Hematopoietic multipotent progenitor cell (in vitro differentiated cells): Measurements from ENCODE around the gene CTAG1A. TPM values are rescaled to one million over a fixed set of nuclear protein-coding genes. Genes with fewer than 3 reads are reported as not detected.
"Not testable (repeated sequence)": the region's sequence is repeated elsewhere in the genome, so short reads cannot be mapped to it uniquely, and the experiment has no call there.

ENCODE experiments used
- DNase-seq, 3 donors: peaks; one replicate each; pipeline ENCODE4 v3.0.0-alpha.2; 2011 to 2015; ENCODE audit warnings: low read depth in 2 of 3, low spot score in 2 of 3
- small RNA-seq: library from RNA; depleted of rRNA; stranded (forward); fragments of <200 nt; gene quantifications from one replicate; pipeline ENCODE3, GENCODE V24; 2012
- total RNA-seq: library from RNA; depleted of rRNA; stranded (reverse); fragments of >200 nt; gene quantifications from one replicate; pipeline ENCODE4 v1.2.3, GENCODE V29; 2012

CTAG1A gene
- total RNA-seq, 1 donor: not detected

GRCh38 chrX:154608823-154609222 is 23.9 kb downstream of the CTAG1A start:
- not testable (repeated sequence) for DNase-seq

GRCh38 chrX:154611146-154611545 is 26.2 kb downstream of the CTAG1A start:
- DNase-seq: not testable (repeated sequence)

- DNase-seq: not testable (repeated sequence)
Measured at GRCh38 chrX:154613586-154613985, 28.7 kb downstream of the CTAG1A start.

- not testable (repeated sequence) for DNase-seq
Measured at GRCh38 chrX:154619182-154619581, 34.2 kb downstream of the CTAG1A start, which contains the start of gene CTAG1B. Gene CTAG1B, minus strand, starts transcription at chrX:154619282. Its CDS starts 64 bp downstream, at chrX:154619218.

- DNase-seq: not testable (repeated sequence)
Measured at GRCh38 chrX:154620767-154621414, 36.0 kb downstream of the CTAG1A start.

GRCh38 chrX:154628960-154629359 is 44.0 kb downstream of the CTAG1A start:
- DNase-seq: not testable (repeated sequence)

- not testable (repeated sequence) for DNase-seq
Measured at GRCh38 chrX:154630949-154631348, 46.0 kb downstream of the CTAG1A start.

GRCh38 chrX:154633661-154634060 is 48.7 kb downstream of the CTAG1A start:
- DNase-seq: not testable (repeated sequence)

Small RNA genes lying within 50 kb of the gene (small RNA-seq; reads per million reads assigned to genes)
- gene AC244090.1: not detected
- not detected for gene AC244107.2

Other genes starting within 250 kb of the CTAG1A start
- gene FLNA, start 210.5 kb upstream of the CTAG1A start, total RNA-seq: 868 TPM
- 24.5 TPM for gene EMD, start 205.8 kb upstream of the CTAG1A start, total RNA-seq
- 7,558 TPM for gene RPL10, start 186.8 kb upstream of the CTAG1A start, total RNA-seq
- gene DNASE1L1, start 175.9 kb upstream of the CTAG1A start, total RNA-seq: 89.7 TPM
- 42.3 TPM for gene TAFAZZIN, start 173.6 kb upstream of the CTAG1A start, total RNA-seq
- gene ATP6AP1, start 156.5 kb upstream of the CTAG1A start, total RNA-seq: 95.1 TPM
- 85.9 TPM for gene GDI1, start 148.0 kb upstream of the CTAG1A start, total RNA-seq
- 10.5 TPM for gene FAM50A, start 141.0 kb upstream of the CTAG1A start, total RNA-seq
- gene PLXNA3, start 126.9 kb upstream of the CTAG1A start, total RNA-seq: 12.1 TPM
- 47.1 TPM for gene LAGE3, start 105.9 kb upstream of the CTAG1A start, total RNA-seq
- 54.4 TPM for gene UBL4A, start 98.5 kb upstream of the CTAG1A start, total RNA-seq
- gene SLC10A3, start 94.5 kb upstream of the CTAG1A start, total RNA-seq: 37.2 TPM
- gene FAM3A, start 68.9 kb upstream of the CTAG1A start, total RNA-seq: 43.9 TPM
- gene G6PD, start 38.3 kb upstream of the CTAG1A start, total RNA-seq: 110 TPM
- gene IKBKG, start 37.5 kb upstream of the CTAG1A start, total RNA-seq: 13.2 TPM
- not detected for gene CTAG1B, start 34.1 kb downstream of the CTAG1A start, total RNA-seq
- not detected for gene CTAG2, start 68.4 kb downstream of the CTAG1A start, total RNA-seq
- gene GAB3, start 165.9 kb downstream of the CTAG1A start, total RNA-seq: 49.5 TPM
- gene DKC1, start 177.7 kb downstream of the CTAG1A start, total RNA-seq: 45.2 TPM
- 154 TPM for gene MPP1, start 220.4 kb downstream of the CTAG1A start, total RNA-seq
- gene SMIM9, start 249.5 kb downstream of the CTAG1A start, total RNA-seq: not detected